Left hindlimb (tissue), 1 donor: Measurements from ENCODE around the gene CRTC3.
"Not testable (repeated sequence)": the region's sequence is repeated elsewhere in the genome, so short reads cannot be mapped to it uniquely, and the experiment has no call there.

Experiments used
- DNase-seq: peaks from one replicate; pipeline ENCODE4 v3.0.0-alpha.2; 2018

Gene CRTC3

DNA sequence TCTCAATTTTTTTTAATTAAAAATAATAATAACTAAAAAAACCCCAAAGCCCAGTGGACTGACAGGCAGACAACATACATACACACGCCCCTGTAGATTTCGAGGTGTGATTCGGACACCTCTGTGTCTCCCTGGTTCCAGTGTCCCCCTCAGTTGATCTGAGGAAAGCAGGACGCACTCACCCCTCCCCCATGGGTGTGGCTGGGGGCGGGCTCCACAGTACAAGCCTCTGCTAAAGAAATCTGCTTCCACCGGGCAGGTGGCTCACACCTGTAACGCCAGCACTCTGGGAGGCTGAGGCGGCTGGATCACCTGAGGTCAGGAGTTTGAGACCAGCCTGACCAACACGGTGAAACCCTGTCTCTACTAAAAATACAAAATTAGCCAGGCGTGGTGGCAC is 153.6 kb downstream of the CRTC3 start:
- no peak for DNase-seq

DNA sequence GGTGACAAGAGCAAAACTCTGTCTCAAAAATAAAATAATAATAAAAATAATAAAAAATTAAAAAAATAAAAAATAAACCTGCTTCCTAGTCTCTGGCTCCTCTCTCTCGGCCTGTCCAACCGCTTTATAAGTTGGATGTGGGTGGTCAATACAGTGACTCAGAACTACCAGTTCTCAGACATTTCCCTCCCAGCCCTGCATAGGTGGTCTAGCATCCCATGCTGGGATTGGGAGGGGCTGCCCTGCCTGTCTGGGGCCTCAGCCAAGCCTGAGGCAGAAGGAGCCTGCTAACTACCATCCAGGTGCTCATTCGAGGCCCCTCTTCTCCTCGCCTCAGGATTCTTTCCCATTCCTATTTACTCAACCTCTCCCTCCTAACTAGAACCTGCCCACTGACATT is 154.2 kb downstream of the CRTC3 start:
- DNase-seq, result no peak

DNA sequence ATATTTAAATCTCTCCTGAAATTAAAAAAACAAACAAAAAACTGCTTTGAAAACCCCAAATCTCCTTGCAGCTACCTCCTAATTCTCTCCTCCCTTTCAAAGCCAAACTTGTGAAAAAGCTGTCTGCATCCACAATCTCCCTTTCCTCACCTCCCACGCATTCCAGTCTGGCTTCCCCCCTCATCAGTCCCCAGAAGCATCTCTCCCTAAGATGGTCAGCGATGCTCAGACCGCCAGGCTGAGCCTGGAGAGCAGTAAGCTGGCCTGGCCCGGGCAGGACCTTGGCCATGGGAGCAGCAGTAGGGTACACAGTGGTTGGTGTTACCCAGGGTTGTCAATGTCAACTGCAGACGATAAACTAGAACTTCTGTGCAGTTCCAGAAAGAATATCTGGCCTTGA is 154.6 kb downstream of the CRTC3 start:
- no peak for DNase-seq

DNA sequence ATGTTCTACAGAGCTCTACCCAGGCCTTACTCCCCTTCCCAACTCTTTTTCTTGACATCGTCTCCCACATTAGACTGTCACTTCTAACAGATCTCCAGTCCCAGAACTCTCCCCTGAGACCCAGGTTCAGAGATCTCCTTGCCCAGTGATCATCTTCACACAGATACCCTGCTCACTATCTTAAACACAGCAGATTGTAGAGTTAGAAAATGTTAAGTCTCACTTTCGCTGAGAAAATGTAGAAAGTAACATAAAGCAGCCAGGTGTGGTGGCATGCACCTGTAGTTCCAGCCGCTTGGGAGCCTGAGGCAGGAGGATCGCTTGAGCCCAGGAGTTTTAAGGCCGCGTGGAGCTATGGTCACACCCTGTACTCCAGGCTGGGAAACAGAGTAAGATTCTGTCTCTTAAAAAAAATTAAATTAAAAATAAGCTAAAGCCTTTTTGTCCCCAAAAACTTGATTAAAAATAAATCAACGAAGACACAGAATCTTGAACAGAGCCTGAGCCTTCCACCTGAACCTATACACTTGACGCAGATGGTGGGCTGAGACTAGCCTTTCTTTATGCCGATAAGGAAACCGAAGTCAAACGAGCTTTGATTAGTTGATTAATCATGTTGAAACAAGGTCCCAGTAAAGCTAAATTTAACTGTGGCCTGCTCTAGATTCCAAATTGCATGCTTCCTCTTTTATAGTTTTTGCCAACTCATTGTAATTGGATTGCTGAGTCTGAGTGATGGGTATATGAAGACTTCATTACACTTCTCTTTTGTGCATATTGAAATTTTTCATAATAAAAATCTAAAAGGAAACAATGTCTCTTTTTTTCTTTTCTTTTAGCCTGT is 156.1 kb downstream of the CRTC3 start:
- no peak for DNase-seq

DNA sequence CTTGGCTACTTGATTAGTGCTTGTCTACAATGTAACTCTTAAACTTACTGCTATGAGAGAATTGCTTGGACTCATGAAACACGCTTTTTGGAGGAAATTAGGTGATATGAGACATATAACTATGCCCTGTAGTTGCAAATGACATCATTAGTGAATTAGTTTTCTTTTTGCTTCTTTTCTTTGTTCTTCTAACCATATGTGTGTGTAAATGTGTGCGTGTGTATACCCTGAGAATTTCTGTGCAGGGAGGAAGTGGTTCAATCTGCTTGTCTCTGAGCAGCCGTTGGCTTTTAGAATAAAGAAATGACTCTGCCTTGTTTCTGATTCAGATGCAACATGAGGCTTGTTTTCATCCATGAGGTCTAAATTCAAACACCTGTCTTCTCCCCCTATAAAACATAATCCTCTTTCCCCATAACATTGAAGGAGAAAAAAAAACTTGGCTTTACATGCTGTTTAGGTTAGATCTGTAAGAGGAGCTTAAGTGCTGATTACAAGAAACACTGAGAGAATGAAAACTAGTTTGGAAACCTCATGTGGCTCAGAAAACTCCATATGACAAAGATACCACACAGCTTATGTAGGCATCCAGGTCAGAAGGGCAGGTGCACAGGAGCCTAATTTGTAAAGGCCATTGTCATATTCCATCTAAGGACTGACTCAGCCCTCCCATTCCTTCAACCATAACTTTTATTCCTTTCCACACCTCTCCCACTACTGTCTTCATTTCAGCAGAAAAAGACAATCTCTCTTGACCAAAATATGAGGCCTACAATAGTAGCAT is 156.9 kb downstream of the CRTC3 start:
- no peak for DNase-seq

DNA sequence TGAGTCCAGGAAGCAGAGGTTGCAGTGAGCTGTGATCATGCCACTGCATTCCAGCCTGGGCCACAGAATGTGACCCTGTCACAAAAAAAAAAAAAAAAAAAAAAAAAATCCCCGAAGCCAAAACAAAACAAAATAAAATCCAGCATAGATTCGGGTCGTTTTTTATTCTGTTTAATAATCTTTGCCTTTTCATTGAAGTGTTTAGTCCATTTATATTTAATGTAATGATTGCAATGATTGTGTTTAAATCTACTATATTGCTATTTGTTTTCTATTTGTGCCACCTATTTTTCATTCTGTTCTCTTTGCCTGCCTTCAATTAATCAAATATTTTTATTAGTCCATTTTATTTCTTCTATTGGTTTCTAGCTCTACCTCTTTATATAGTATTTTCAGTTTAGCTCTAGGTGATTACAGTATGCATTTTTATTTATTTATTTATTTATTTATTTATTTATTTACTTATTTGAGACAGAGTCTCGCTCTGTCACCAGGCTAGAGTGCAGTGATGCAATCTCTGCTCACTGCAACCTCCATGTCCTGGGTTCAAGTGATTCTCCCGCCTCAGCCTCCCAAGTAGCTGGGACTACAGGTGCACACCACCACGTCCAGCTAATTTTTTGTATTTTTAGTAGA is 159.7 kb downstream of the CRTC3 start:
- not testable (repeated sequence) for DNase-seq

DNA sequence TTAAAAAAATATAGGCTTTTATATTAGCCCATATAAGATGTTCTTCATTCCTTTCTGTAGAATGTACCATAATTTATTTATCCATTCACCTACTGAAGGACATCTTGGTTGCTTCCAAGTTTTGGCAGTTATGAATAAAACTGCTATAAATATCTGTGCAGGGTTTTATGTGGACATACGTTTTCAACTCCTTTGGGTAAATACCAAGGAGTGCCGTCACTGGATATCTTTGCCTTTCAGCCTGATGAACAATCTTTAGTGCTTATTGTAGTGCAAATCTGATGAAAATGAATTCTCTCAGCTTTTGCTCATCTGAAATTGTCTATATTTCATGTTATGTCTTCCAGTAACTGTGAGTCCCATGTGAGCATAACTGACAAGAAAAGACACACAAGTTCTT is 160.9 kb downstream of the CRTC3 start:
- DNase-seq, result no peak

DNA sequence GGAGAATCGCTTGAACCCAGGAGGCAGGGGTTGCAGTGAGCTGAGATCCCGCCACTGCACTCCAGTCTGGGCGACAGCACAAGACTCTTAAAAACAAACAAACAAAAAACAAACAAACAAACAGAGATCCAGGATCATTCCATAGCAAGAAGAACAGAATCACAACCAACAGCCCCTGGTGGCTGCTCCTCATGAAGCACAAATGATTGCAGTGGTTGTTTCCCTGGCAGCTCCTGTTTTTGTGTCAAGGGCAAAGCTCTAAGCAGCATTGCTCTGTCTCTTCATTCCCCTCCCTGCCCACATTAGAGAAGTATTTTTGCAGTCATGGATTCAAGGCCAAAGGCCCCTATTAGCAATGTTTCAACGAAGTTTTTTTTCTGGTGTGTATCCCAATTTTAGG is 161.6 kb downstream of the CRTC3 start:
- no peak for DNase-seq

DNA sequence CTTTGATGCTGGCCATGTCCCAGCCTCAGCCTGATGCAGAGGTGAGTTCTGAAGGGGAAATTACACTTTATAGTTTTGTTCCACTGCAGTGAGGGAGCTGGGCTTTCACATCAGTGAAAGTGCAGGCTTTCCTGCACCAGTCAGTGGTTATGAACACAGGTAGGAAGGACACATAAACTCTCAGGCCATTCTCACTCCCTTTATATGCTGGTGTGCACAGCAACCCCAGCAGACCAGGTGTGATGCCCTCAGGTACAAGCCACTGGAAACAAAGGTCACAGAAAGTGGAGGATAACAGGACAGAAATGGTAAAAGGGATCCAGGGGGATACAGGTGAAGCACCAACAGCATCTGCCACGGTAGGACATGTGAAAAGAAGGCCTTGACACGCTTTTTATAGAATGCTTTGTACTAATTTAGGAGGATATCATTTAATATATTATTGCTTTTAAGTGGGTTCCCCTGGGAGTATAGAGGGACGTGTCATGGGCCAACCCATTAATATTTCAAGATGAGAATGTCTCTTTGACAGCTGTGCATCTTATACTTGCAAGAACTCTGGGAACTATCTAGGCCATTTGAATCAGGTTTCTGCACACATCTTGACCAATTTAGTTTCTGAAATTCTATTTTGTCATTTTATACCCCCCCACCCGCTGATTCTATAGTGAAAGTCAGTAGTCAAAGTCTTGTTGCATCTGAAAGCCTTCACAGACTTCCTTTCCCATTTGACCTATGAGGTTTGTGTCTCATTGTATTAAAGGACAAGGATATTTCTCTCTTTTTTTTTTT is 162.5 kb downstream of the CRTC3 start:
- DNase-seq, result no peak
